ENCODE data around the gene TNFRSF9.
"Not testable (repeated sequence)": the region's sequence is repeated elsewhere in the genome, so short reads cannot be mapped to it uniquely, and the experiment has no call there.

Gene TNFRSF9

GRCh38 chr1:7932524-7933138 is 8.0 kb downstream of the TNFRSF9 start:
- DNase-seq (ENCODE audit: low read depth in 2 of 2): no peak
- TF ChIP-seq CTCF (IDR thresholded peaks at IDR 0.05; ENCODE audit: low read depth, low read length): no peak
- no peak overlapping the region for H3K4me3 ChIP-seq (replicated peaks in 1 of 2; ENCODE audit: low read depth in 2 of 2, low read length in 2 of 2)

- no peak for TF ChIP-seq CTCF (IDR thresholded peaks at IDR 0.05; ENCODE audit: low read depth, low read length)
- DNase-seq (ENCODE audit: low read depth in 2 of 2): no peak
- H3K4me3 ChIP-seq (replicated peaks in 1 of 2; ENCODE audit: low read depth in 2 of 2, low read length in 2 of 2): no peak overlapping the region
Measured at GRCh38 chr1:7931446-7931812, 9.2 kb downstream of the TNFRSF9 start.

- no peak overlapping the region for H3K4me3 ChIP-seq (replicated peaks in 1 of 2; ENCODE audit: low read depth in 2 of 2, low read length in 2 of 2)
- TF ChIP-seq CTCF (IDR thresholded peaks at IDR 0.05; ENCODE audit: low read depth, low read length): no peak
- DNase-seq (ENCODE audit: low read depth in 2 of 2): no peak
Measured at GRCh38 chr1:7930645-7931445, 9.8 kb downstream of the TNFRSF9 start.

- no peak overlapping the region for H3K4me3 ChIP-seq (replicated peaks in 1 of 2; ENCODE audit: low read depth in 2 of 2, low read length in 2 of 2)
- DNase-seq (ENCODE audit: low read depth in 2 of 2): no peak
- TF ChIP-seq CTCF (IDR thresholded peaks at IDR 0.05; ENCODE audit: low read depth, low read length): no peak
Measured at GRCh38 chr1:7929637-7930036, 11.0 kb downstream of the TNFRSF9 start.

- no peak for DNase-seq (ENCODE audit: low read depth in 2 of 2)
- TF ChIP-seq CTCF (IDR thresholded peaks at IDR 0.05; ENCODE audit: low read depth, low read length): no peak
- H3K4me3 ChIP-seq (replicated peaks in 1 of 2; ENCODE audit: low read depth in 2 of 2, low read length in 2 of 2): no peak overlapping the region
Measured at GRCh38 chr1:7928247-7928646, 12.4 kb downstream of the TNFRSF9 start.

- not testable (repeated sequence) for H3K4me3 ChIP-seq (replicated peaks in 1 of 2; ENCODE audit: low read depth in 2 of 2, low read length in 2 of 2); DNase-seq (ENCODE audit: low read depth in 2 of 2)
Measured at GRCh38 chr1:7927061-7927460, 13.6 kb downstream of the TNFRSF9 start.

GRCh38 chr1:7922301-7922700 is 18.3 kb downstream of the TNFRSF9 start:
- DNase-seq (ENCODE audit: low read depth in 2 of 2): peak in 1 of 2 donors; percentile 50
- no peak for TF ChIP-seq CTCF (IDR thresholded peaks at IDR 0.05; ENCODE audit: low read depth, low read length)

More at GRCh38 chr1:7922301-7922700, 18.3 kb downstream of the TNFRSF9 start:
- H3K4me3 ChIP-seq (replicated peaks in 1 of 2; ENCODE audit: low read depth in 2 of 2, low read length in 2 of 2): no peak overlapping the region

Data from cardiac fibroblast (primary cell).